Adipocyte (in vitro differentiated cells): ENCODE results near the gene DNAJC7.

Experiments
- DNase-seq: peaks from one replicate; pipeline ENCODE4 v3.0.0-alpha.2; 2015; ENCODE audit warnings: low read depth
- H3K27me3 ChIP-seq: replicated peaks from 2 replicates; pipeline ENCODE4 v1.7.0; 2013; ENCODE audit warnings: mild to moderate bottlenecking, low read length, moderate library complexity; ENCODE audit not compliant: control insufficient read depth, insufficient read depth
- H3K36me3 ChIP-seq: 2 replicates; pipeline ENCODE4 v1.7.0; 2013; ENCODE audit warnings: low read length, mild to moderate bottlenecking, moderate library complexity; ENCODE audit not compliant: control insufficient read depth, insufficient read depth, severe bottlenecking
- H3K4me1 ChIP-seq: 2 replicates; pipeline ENCODE4 v1.7.0; 2013; ENCODE audit warnings: mild to moderate bottlenecking, low read length, moderate library complexity; ENCODE audit not compliant: control insufficient read depth, insufficient read depth
- H3K4me3 ChIP-seq: 2 replicates; pipeline ENCODE4 v1.7.0; 2013; ENCODE audit warnings: mild to moderate bottlenecking, low read length, moderate library complexity
- H3K9ac ChIP-seq: 2 replicates; pipeline ENCODE4 v1.7.0; 2013; ENCODE audit warnings: mild to moderate bottlenecking, low read length, moderate library complexity
- H3K9me3 ChIP-seq: 2 replicates; pipeline ENCODE4 v1.7.0; 2013; ENCODE audit warnings: mild to moderate bottlenecking, low read length, moderate library complexity; ENCODE audit not compliant: control insufficient read depth

Gene DNAJC7

DNA sequence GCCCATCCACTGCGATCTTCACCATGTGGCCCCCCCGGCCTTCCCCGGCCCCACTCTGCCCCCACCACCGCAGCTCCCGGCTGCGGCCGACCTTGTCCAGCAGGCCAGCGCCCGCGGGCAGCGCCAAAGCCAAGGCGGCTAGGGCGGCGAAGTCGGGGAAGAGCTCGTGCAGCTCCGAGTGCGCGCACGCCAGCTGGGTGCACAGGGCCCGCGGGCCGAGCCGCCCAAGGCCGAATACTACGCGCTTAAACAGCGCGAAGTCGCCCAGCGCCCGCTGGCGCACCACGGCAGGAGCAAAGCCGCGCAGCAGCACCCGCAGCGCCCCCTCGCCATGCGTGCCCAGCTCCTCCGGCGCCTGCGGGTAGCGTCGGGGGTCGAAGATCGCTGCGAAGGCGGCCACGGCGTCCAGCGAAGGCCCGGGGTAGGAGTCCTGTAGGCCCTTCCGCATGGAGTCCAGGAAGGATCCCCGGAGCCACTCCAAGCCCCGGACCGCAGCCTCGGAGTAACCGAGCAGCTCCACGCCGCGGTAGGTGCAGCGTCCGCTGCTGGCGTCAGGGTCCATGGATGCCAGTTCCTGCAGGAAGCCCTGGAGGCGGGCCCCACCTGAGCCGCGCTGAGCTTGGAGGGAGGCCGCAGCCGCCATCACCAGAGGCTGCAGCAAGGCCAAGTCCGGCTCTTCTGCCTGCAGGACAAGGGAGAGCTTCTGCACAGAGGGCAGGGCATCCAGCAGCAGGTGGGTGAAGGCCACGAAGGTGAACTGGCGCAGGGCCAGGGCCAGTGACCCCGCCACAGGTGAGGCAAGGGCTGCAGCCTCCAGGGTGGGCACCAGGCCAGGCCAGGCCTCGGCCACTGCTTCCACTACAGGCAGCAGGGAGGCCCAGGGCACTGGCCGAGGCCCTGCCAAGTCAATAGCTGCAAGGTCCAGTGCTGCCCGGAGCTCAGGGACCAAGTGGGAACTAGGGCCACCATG, 22.8 kb upstream of the DNAJC7 start:
- Histone ChIP-seq H3K9ac (no peak overlapping the region), H3K9me3 (no peaks in the 10 kb centered on the region), H3K36me3 (no peaks in the 10 kb centered on the region), H3K4me3 (no peak overlapping the region), H3K4me1 (no peaks in the 10 kb centered on the region), H3K27me3 (peaks cover 16% of the 10 kb centered on the region)
- DNase-seq = no peak

DNA sequence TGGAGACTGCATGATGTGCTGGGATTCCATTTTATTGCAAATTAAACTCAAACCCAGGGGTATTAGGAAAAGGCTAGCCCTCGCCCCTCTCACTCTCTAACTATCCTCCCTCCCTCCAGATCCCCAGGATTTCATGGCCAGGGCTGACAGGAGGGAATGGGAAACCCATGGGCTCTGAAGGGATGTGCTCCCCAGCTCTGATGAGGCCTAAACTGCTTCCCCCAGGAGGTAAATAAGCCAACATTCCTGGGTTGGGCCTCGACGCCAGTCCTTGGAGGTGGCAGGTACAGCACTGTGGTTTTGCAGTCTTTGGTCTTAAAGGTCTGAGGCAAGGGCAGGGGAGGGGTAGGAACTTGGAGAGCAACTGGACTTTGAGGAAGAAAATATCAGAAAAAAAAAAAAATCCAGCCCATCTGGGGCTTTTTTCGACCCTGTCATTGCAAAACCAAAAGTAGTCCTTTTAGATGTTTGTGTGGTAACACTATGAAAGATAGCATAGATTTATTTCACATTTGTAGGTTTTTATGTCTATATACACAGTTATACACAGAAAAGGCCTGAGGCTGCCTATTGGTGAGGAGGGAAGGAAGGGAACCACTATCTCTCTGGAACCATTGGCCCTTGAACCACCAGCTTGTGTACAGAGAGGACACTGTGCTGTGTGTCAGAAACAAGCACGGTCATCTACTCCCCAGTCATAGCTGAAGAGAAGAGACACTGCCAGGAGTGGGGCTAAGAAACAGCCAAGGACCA, 21.2 kb upstream of the DNAJC7 start:
- no peak for DNase-seq
- Histone ChIP-seq H3K9me3 (no peaks in the 10 kb centered on the region), H3K9ac (no peak overlapping the region), H3K27me3 (peaks cover 22% of the 10 kb centered on the region), H3K4me3 (no peak overlapping the region), H3K4me1 (no peaks in the 10 kb centered on the region), H3K36me3 (no peaks in the 10 kb centered on the region)

DNA sequence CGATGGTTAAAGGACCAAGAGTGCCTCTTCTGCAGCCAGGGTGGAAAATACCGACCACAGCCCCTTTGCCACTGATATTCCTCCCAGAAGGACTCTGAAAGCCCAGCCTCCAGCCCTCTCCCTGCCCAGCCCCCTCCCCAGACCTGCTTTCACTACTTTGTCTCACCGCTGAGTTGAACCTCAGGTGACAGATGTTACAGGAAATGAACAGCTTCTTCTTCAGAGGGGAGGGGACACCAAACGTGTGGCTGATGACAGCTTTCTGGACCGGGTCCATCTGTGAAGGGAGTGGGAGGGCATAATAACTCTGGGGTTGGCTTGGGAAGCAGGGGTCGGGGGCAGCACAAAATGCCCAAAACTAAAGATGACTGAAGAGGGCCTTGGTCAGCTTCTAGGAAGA, 16.8 kb upstream of the DNAJC7 start:
- Histone ChIP-seq H3K9ac (no peak overlapping the region), H3K4me3 (no peak overlapping the region), H3K4me1 (no peaks in the 10 kb centered on the region), H3K36me3 (no peaks in the 10 kb centered on the region), H3K9me3 (no peaks in the 10 kb centered on the region), H3K27me3 (peaks cover 25% of the 10 kb centered on the region)
- no peak for DNase-seq

DNA sequence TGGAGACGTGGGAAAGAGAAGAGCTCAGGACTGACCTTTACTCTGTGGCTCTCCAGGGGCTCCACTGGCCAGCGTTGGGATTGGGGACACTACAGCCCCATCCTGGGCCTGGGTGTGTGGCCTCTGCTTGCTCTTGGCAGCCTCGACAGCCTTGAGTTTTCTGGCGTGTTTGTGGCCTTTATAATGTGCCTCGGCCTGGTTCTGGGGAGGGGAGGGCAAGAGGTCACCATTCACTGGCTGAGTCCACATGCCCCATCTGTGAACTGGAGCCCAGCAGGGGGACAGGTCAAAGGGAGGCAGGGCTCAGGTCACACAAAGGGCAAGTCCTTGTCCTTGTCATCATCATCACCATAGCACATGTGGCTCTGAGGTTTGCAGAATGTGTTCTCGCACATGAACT, 14.3 kb upstream of the DNAJC7 start:
- Histone ChIP-seq H3K4me1 (peaks cover 7% of the 10 kb centered on the region), H3K36me3 (no peaks in the 10 kb centered on the region), H3K27me3 (peaks cover 19% of the 10 kb centered on the region), H3K9ac (no peak overlapping the region), H3K9me3 (no peaks in the 10 kb centered on the region), H3K4me3 (no peak overlapping the region)
- DNase-seq = no peak

DNA sequence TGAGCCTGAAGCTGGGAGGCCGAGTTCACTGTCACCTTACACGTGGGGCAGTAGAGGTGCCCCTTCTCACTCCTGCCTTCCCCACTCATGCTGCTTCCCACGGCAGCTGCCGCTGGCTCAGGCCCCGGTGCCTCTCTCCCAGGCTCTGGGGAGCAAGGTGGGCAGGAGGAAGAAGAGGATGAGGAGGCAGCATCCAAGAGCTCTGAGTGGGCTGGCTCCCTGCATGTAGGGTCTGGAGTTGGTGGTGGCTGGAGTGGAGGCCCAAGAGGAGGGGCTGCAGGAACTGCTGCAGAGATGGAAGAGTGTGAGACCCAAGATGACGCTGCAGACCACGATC, 11.5 kb upstream of the DNAJC7 start:
- Histone ChIP-seq H3K36me3 (peaks cover 5% of the 10 kb centered on the region), H3K9ac (no peak overlapping the region), H3K27me3 (peaks cover 14% of the 10 kb centered on the region), H3K4me3 (no peak overlapping the region), H3K4me1 (peaks cover 34% of the 10 kb centered on the region), H3K9me3 (no peaks in the 10 kb centered on the region)
- DNase-seq = no peak

DNA sequence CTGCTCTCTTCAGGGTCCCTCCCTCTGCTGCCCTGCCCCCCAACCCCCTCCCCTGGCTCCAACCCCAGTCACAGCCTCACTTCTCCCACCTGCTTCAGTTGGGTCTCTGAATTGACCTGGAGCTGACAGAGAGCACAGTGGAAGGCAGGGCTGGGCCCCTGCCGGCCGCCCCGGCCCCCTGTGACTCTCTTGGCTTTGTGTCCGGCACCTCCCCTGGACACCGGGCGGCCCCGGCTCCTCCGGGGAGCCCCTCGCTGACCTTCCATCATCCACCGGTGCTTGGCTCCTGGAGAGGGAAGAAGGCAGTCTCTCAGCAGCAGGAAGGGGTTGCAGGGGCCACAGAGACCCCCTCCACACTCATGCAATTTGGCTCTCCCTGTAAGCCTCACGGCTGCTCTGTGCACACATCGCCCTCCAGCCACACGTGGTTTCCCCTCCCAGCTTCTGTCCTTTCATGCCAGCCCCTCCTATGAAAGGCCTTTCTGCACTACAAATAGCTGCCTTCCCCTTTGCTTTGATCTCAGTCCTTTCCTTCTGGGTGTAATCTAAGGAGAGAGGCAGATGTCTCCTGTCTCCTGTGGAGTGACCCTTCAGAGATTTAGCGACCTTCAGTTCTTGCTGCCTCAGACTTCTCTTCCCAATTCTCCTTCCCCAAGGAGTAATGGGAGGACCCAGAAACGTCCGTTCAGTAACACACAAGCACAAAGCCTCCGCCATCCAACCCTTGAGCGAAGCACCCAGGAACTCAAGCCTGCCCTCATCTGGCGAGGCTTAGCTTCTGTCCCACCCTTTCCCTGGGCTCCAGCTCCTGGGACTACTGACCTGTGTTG, 10.9 kb upstream of the DNAJC7 start:
- no peak overlapping the region for H3K4me3 ChIP-seq
- H3K4me1 ChIP-seq = peaks cover 37% of the 10 kb centered on the region
- DNase-seq = no peak
- H3K9me3 ChIP-seq = no peaks in the 10 kb centered on the region
- peaks cover 10% of the 10 kb centered on the region for H3K36me3 ChIP-seq
- H3K9ac ChIP-seq = no peak overlapping the region
- H3K27me3 ChIP-seq = peaks cover 12% of the 10 kb centered on the region

DNA sequence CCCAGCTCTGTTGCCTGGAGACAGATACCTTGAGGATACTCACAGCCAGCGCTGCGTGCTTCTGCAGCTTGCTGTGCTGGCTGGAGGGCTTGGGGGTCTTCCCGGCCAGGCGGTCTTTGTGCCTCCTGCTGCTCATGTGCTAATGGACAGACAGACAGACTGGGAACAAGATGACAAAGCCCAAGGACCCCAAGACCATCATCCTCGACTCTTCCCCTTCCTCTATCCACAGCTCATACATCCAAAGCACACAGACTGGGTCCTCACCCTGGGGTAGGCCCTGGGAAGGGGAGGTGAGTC, 10.3 kb upstream of the DNAJC7 start:
- peaks cover 12% of the 10 kb centered on the region for H3K27me3 ChIP-seq
- peaks cover 37% of the 10 kb centered on the region for H3K4me1 ChIP-seq
- no peaks in the 10 kb centered on the region for H3K9me3 ChIP-seq
- H3K36me3 ChIP-seq = peaks cover 15% of the 10 kb centered on the region
- H3K9ac ChIP-seq = no peak overlapping the region
- DNase-seq = no peak
- H3K4me3 ChIP-seq = no peak overlapping the region

DNA sequence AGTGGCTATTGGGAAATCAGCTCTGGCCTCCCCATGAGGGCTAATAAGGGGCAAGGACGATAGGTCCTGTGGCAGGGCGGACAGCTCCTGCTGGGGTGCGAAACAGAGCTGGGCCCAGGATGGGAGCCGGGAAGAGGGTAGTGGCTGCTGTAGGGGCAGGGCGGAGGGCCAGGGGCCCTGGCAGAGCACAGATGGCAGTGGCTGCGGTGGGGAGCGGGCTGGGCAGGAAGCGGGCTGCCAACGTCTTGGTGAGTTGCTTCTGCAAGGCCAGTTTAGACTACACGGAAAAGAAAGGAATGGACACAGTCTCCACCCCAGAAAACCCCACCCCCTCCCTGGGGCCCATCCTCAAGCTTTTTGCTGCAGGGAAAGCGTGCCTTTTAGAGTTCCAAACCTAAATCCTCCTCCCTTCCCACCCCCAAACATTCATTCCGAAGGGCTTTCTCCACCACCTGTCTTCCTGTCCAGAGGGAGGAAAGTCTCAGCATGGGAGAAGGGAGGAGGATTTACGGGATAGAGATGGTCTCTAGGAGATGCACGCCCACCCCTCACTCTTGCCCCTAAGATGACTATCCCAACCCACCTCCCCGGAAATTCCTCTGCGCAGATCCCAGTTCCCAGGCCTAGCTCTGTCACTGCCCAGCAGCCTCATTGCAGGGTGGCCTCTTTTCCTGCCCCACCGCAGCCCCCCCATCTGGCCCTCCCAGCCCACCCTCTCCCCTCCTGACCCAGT, 9.8 kb upstream of the DNAJC7 start:
- Histone ChIP-seq H3K9me3 (no peaks in the 10 kb centered on the region), H3K4me1 (peaks cover 37% of the 10 kb centered on the region), H3K9ac (peak overlapping the region; percentile 60), H3K36me3 (peaks cover 20% of the 10 kb centered on the region), H3K27me3 (peaks cover 12% of the 10 kb centered on the region), H3K4me3 (no peak overlapping the region)
- no peak for DNase-seq

DNA sequence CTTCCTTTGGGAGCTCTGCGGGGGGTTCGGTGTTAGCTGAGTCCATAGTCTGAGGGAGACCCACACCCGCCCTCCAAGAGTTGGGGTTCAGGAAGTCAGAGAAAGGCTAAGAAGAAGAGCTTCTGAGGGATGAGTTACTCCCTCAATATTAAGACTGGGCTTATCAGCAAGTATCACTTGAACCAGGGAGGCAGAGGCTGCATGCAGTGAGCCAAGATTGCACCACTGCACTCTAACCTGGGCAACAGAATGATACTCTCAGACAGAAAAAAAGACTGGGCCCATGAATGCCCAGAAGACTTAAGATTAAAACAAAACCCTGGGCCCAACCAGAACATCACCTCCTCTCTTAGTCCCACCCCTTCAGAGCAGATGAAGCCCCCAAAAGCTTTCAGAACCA, 8.7 kb upstream of the DNAJC7 start:
- Histone ChIP-seq H3K36me3 (peaks cover 23% of the 10 kb centered on the region), H3K4me3 (no peak overlapping the region), H3K9ac (peak overlapping the region; percentile 69), H3K9me3 (no peaks in the 10 kb centered on the region), H3K4me1 (peaks cover 42% of the 10 kb centered on the region), H3K27me3 (peaks cover 7% of the 10 kb centered on the region)
- DNase-seq = no peak

DNA sequence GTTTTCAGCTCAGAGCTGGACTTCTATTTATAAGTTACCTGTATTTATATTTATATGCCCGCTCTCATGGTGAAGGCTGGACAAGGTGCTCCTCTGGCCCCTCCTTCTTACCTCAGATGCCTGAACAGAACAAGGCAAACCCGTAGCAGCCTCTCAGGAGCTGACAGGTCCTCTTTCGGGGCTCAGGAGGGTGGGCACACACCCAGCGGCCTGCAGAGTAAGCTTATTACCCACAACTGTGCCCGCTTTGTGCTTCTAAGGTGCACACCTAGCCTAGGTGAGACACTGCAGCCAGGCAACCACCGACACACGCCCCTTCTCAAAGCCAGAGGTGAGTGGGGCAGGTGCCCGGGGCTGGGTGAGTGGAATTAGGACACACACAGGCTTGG, 7.9 kb upstream of the DNAJC7 start:
- no peak for DNase-seq
- peaks cover 23% of the 10 kb centered on the region for H3K36me3 ChIP-seq
- H3K4me1 ChIP-seq = peaks cover 44% of the 10 kb centered on the region
- H3K9me3 ChIP-seq = no peaks in the 10 kb centered on the region
- H3K4me3 ChIP-seq = no peak overlapping the region
- H3K9ac ChIP-seq = peak overlapping the region; percentile 69
- H3K27me3 ChIP-seq = peaks cover 7% of the 10 kb centered on the region
